DOHH2 (cell line): ENCODE results near the gene ADAM33.

ENCODE experiments used
- H3F3A ChIP-seq: fragments of 200-600 bp; sonication (generic), shearing (Covaris generic); 2 replicates; pipeline ENCODE4 v1.6.0; 2016; ENCODE audit warnings: antibody characterized with exemption, mild to moderate bottlenecking; ENCODE audit not compliant: control insufficient read depth, insufficient read depth
- H3K27ac ChIP-seq: fragments of 200-600 bp; sonication (generic); 2 replicates; pipeline ENCODE4 v1.5.1; 2014; ENCODE audit warnings: low read depth, mild to moderate bottlenecking, low read length, moderate library complexity
- H3K27me3 ChIP-seq: fragments of 200-600 bp; sonication (generic); 2 replicates; pipeline ENCODE4 v1.6.1; 2014; ENCODE audit warnings: mild to moderate bottlenecking, low read length, mixed read lengths; ENCODE audit not compliant: control insufficient read depth
- H3K36me3 ChIP-seq: fragments of 200-600 bp; sonication (generic); 2 replicates; pipeline ENCODE4 v1.6.1; 2014; ENCODE audit warnings: mild to moderate bottlenecking, low read length, moderate library complexity, mixed read lengths; ENCODE audit not compliant: control insufficient read depth
- H3K4me1 ChIP-seq: fragments of 200-600 bp; sonication (generic); 2 replicates; pipeline ENCODE4 v1.6.1; 2014; ENCODE audit warnings: mild to moderate bottlenecking, low read length, mixed read lengths; ENCODE audit not compliant: control insufficient read depth
- H3K4me2 ChIP-seq: fragments of 200-600 bp; sonication (generic); 2 replicates; pipeline ENCODE4 v1.6.0; 2014; ENCODE audit warnings: mild to moderate bottlenecking, low read length, moderate library complexity
- H3K4me3 ChIP-seq: fragments of 200-600 bp; sonication (generic); 2 replicates; pipeline ENCODE4 v1.5.1; 2014; ENCODE audit warnings: mild to moderate bottlenecking, low read length, mixed read lengths
- H3K79me2 ChIP-seq: fragments of 200-600 bp; sonication (generic); 2 replicates; pipeline ENCODE4 v1.6.1; 2014; ENCODE audit warnings: mild to moderate bottlenecking, low read length, mixed read lengths; ENCODE audit not compliant: control insufficient read depth
- H3K9me2 ChIP-seq: fragments of 200-600 bp; sonication (generic); replicated peaks from 2 replicates; pipeline ENCODE4 v1.6.1; 2014; ENCODE audit warnings: mild to moderate bottlenecking, low read length, mixed read lengths; ENCODE audit not compliant: control insufficient read depth
- H3K9me3 ChIP-seq: fragments of 200-600 bp; sonication (generic); 2 replicates; pipeline ENCODE4 v1.6.1; 2014; ENCODE audit warnings: antibody characterized with exemption, low read length, mixed read lengths; ENCODE audit not compliant: control insufficient read depth, insufficient read depth
- H4K20me1 ChIP-seq: fragments of 200-600 bp; sonication (generic); 2 replicates; pipeline ENCODE4 v1.6.0; 2014; ENCODE audit warnings: low read depth, mild to moderate bottlenecking, antibody characterized with exemption, low read length, moderate library complexity; ENCODE audit not compliant: control insufficient read depth, insufficient read depth
- EZH2phosphoT487 ChIP-seq: fragments of 200-600 bp; sonication (generic); IDR thresholded peaks from 2 replicates; pipeline ENCODE4 v1.6.1; 2017; ENCODE audit warnings: borderline replicate concordance, mild to moderate bottlenecking, antibody characterized with exemption, low read length, moderate library complexity, mixed read lengths
- TF ChIP-seq, protein P1 (sequence below): fragments of 200-600 bp; sonication (generic); IDR thresholded peaks from one replicate; pipeline ENCODE4 v1.5.1; 2014; ENCODE audit warnings: antibody characterized with exemption, mild to moderate bottlenecking, low read depth, low read length; ENCODE audit not compliant: poor library complexity, severe bottlenecking

The ADAM33 gene

DNA sequence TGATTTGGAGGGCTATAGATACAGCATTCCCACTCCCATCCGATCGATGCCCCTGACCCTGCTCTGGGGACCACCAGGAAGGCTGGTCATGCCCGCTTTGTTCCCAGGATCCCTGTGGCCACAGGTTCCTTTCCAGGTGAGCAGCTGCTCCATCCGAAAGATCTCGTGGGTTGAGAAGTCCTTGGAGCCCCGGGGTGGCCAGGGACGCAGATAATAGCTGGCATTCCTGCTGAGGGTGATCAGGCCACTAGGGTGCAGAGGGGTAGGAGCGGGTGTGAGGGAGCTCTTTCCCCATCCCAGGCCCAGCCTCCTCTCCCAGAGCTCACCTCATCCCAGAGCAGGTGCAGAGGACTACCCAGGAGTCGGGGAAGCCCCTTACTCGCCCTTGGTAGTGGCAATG lies 7.4 kb downstream of the ADAM33 start:
- peaks cover 21% of the 10 kb centered on the region for H3K27me3 ChIP-seq
- TF ChIP-seq, protein P1, sequence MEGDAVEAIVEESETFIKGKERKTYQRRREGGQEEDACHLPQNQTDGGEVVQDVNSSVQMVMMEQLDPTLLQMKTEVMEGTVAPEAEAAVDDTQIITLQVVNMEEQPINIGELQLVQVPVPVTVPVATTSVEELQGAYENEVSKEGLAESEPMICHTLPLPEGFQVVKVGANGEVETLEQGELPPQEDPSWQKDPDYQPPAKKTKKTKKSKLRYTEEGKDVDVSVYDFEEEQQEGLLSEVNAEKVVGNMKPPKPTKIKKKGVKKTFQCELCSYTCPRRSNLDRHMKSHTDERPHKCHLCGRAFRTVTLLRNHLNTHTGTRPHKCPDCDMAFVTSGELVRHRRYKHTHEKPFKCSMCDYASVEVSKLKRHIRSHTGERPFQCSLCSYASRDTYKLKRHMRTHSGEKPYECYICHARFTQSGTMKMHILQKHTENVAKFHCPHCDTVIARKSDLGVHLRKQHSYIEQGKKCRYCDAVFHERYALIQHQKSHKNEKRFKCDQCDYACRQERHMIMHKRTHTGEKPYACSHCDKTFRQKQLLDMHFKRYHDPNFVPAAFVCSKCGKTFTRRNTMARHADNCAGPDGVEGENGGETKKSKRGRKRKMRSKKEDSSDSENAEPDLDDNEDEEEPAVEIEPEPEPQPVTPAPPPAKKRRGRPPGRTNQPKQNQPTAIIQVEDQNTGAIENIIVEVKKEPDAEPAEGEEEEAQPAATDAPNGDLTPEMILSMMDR: no peak
- no peaks in the 10 kb centered on the region for H3K36me3 ChIP-seq
- no peaks in the 10 kb centered on the region for H4K20me1 ChIP-seq
- H3K9me3 ChIP-seq: no peaks in the 10 kb centered on the region
- H3K4me1 ChIP-seq: no peaks in the 10 kb centered on the region; the same call in 1 of the 2 replicates
- H3K4me3 ChIP-seq: no peak overlapping the region
- no peaks in the 10 kb centered on the region for H3K9me2 ChIP-seq
- H3K27ac ChIP-seq: no peak overlapping the region
- H3F3A ChIP-seq: no peaks in the 10 kb centered on the region
- H3K79me2 ChIP-seq: no peaks in the 10 kb centered on the region
- H3K4me2 ChIP-seq: no peak overlapping the region

DNA sequence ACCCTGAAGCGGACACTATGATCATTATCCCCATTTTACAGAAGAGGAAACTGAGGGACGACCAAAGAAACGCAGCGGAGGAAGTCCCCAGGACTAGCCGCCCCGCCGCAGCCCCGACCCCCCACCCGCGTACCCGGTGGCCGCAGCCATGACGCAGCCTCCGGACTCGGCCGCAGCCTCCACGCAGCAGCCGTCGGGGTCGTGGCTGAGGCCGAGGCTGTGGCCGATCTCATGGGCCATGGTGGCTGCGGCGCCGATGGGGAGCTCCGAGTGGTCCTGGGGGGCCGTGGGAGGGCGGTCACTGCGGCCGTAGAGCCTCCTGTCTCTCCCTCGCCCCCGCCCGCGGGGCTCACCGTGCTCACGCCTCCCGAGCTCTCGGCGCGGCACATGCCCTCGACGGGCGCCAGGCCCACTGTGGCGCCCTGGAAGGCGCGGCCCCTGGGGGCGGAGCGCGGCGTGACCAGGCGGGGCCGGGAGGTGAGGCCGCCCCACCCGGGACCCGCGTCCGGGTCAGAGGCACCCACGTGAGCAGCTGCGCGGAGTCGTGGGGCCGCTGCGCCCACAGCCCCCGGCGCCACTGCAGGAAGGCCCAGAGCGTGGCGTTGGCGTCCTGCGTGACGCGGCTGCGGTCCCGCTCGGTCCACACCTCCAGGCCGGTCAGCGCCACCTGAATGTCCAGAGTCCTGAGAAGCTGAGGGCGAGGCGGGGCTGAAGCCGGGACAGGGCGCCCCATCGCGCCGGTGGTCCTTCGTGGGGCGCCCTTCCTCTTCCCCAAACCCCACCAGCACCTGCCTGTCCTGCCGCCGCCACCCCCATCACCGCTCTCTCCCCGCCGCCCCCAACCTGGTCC lies 8.4 kb downstream of the ADAM33 start:
- no peaks in the 10 kb centered on the region for H3F3A ChIP-seq
- no peaks in the 10 kb centered on the region; the same call in 1 of the 2 replicates for H3K4me1 ChIP-seq
- H3K79me2 ChIP-seq: no peaks in the 10 kb centered on the region
- TF ChIP-seq, protein P1: no peak
- TF ChIP-seq EZH2phosphoT487: no peak
- no peaks in the 10 kb centered on the region for H3K9me3 ChIP-seq
- H3K27ac ChIP-seq: no peak overlapping the region
- peaks cover 21% of the 10 kb centered on the region for H3K27me3 ChIP-seq
- no peaks in the 10 kb centered on the region for H3K9me2 ChIP-seq
- H3K36me3 ChIP-seq: no peaks in the 10 kb centered on the region
- no peak overlapping the region for H3K4me3 ChIP-seq
- no peak overlapping the region for H3K4me2 ChIP-seq
- no peaks in the 10 kb centered on the region for H4K20me1 ChIP-seq

DNA sequence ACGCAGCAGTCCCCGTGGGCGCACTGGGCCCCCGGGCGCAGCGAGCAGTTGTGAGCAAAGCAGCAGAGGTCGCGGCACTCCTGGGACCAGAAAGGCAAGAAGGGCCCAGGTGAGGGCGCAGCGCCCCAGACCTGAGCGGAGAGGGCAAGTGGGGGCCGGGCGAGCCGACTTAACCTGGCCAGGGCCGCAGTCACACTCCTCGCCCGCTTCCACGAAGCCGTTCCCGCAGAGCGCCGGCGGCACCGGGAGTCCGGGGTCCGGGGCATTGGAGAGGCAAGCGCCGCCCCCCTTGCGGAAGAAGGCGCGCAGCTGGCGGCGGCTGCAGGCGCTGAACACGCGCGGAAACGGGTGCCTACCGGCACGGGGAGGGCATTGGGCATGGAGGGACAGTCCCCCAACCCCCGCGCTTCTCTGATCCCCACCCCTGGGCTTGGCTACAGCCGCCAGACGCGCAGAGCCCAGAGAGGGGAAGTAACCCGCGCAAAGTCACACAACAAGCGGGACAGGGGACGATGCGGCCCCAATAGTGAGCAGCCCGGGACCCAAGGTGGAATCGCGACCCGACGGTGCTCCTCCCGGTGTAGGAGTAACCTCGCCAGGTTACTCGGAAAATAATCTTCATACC lies 9.2 kb downstream of the ADAM33 start:
- Histone ChIP-seq H3K9me2 (no peaks in the 10 kb centered on the region), H3K27ac (no peak overlapping the region), H3K27me3 (peaks cover 21% of the 10 kb centered on the region), H3K4me1 (no peaks in the 10 kb centered on the region; the same call in 1 of the 2 replicates), H3K79me2 (no peaks in the 10 kb centered on the region), H3K36me3 (no peaks in the 10 kb centered on the region), H4K20me1 (no peaks in the 10 kb centered on the region), H3K9me3 (no peaks in the 10 kb centered on the region), H3K4me2 (peak overlapping the region; percentile 26), H3F3A (no peaks in the 10 kb centered on the region), H3K4me3 (no peak overlapping the region)
- no peak for TF ChIP-seq EZH2phosphoT487
- TF ChIP-seq, protein P1: no peak
